HepG2 (cell line): ENCODE data around the gene C4orf36. TPM values are rescaled to one million over a fixed set of nuclear protein-coding genes. Genes with fewer than 3 reads are reported as not detected.

Source experiments
- ATAC-seq: fragments of 200-7000 bp; cut with Tn5 transposase; 3 replicates; pipeline ENCODE4 v1.9.1; 2020; ENCODE audit warnings: mild to moderate bottlenecking, moderate library complexity
- BruUV-seq: library from RNA; stranded (reverse); fragments of 400-500 nt; replicated peaks from 2 replicates; lab custom pipeline; 2021; lab: Mats Ljungman, UMichigan
- CTCF ChIA-PET: fragments of 300-600 bp; formaldehyde crosslinking; extraction: SDS; loops from one replicate; lab custom pipeline; 2021; ENCODE audit warnings: low total read pairs, inconsistent platforms, low intra/inter-chr PET ratio; lab: Yijun Ruan, JAX
- POLR2A ChIA-PET: fragments of 350-600 bp; sonication (Branson Sonifier 250); formaldehyde crosslinking; loops from one replicate; lab custom pipeline; 2020; ENCODE audit warnings: antibody characterized with exemption, inconsistent platforms; lab: Yijun Ruan, JAX
- DNase-seq: peaks from one replicate; pipeline ENCODE4 v3.0.0-alpha.2; 2015; ENCODE audit warnings: low spot score
- FAIRE-seq: peaks from 3 replicates; lab custom pipeline; 2011; peaks lifted over from hg19 to GRCh38; lab: Jason Lieb, UNC
- H2AFZ ChIP-seq: one replicate; pipeline ENCODE4 v1.6.1; 2011; ENCODE audit warnings: low read length, inconsistent platforms
- H3K27ac ChIP-seq: fragments of 300-600 bp; 3 replicates; pipeline ENCODE4 v1.8.0; 2011; ENCODE audit warnings: mixed run types, mild to moderate bottlenecking, mixed read lengths, low read length, inconsistent platforms; ENCODE audit not compliant: insufficient read depth; ENCODE audit errors: extremely low read length
- H3K27me3 ChIP-seq, 2 experiments: fragments of 200-600 bp in 1 of 2; 2 replicates in 1 of 2; 3 replicates in 1 of 2; pipeline versions ENCODE4 v1.6.0 to v1.8.0; 2011; ENCODE audit warnings: low read length in 2 of 2, mild to moderate bottlenecking in 2 of 2, moderate library complexity in 2 of 2, inconsistent platforms in 1 of 2; ENCODE audit not compliant: insufficient read depth in 2 of 2, control insufficient read depth in 1 of 2
- H3K36me3 ChIP-seq, 2 experiments: fragments of 200-600 bp in 1 of 2; replicated peaks in 1 of 2; 2 replicates in 1 of 2; 3 replicates in 1 of 2; pipeline versions ENCODE4 v1.5.1 to v1.8.0; 2011; ENCODE audit warnings: low read length in 2 of 2, inconsistent platforms in 1 of 2; ENCODE audit not compliant: insufficient read depth in 2 of 2, control insufficient read depth in 1 of 2
- H3K4me1 ChIP-seq: 2 replicates; pipeline ENCODE4 v1.5.1; 2012; ENCODE audit warnings: low read length, inconsistent platforms; ENCODE audit not compliant: insufficient read depth
- H3K4me2 ChIP-seq: 2 replicates; pipeline ENCODE4 v1.6.0; 2011; ENCODE audit warnings: low read depth, low read length, inconsistent platforms
- H3K4me3 ChIP-seq, 3 experiments: fragments of 200-600 bp in 1 of 3; sonication (generic), shearing (Covaris generic) in 1 of 3; replicated peaks in 1 of 3; 2 replicates each; pipeline ENCODE4 v1.5.1; 2011 to 2016; ENCODE audit warnings: low read length in 3 of 3, inconsistent platforms in 2 of 3, low read depth in 2 of 3, mild to moderate bottlenecking in 2 of 3, control low read depth in 1 of 3, mixed read lengths in 1 of 3; ENCODE audit not compliant: insufficient read depth in 1 of 3
- H3K79me2 ChIP-seq: one replicate; pipeline ENCODE4 v1.6.1; 2011; ENCODE audit warnings: low read length, inconsistent platforms; ENCODE audit not compliant: insufficient read depth
- H3K9ac ChIP-seq: 2 replicates; pipeline ENCODE4 v1.6.0; 2011; ENCODE audit warnings: mild to moderate bottlenecking, low read depth, low read length, inconsistent platforms; ENCODE audit not compliant: insufficient read depth
- H3K9me3 ChIP-seq: 2 replicates; pipeline ENCODE4 v1.5.1; 2012; ENCODE audit warnings: mild to moderate bottlenecking, low read length
- H4K20me1 ChIP-seq: 2 replicates; pipeline ENCODE4 v1.6.0; 2011; ENCODE audit warnings: inconsistent platforms, mild to moderate bottlenecking, low read length, moderate library complexity; ENCODE audit not compliant: insufficient read depth
- CERS6 ChIP-seq: sonication (generic); formaldehyde crosslinking; IDR thresholded peaks from 2 replicates; pipeline ENCODE4 v1.5.0; 2020; ENCODE audit warnings: missing genetic modification reagents
- EED ChIP-seq: sonication (generic); formaldehyde crosslinking; IDR thresholded peaks from 2 replicates; pipeline ENCODE4 v1.5.0; 2020; ENCODE audit warnings: mild to moderate bottlenecking, missing genetic modification reagents
- HMGA1 ChIP-seq: sonication (generic); formaldehyde crosslinking; conservative IDR thresholded peaks from 2 replicates; pipeline ENCODE4 v1.4.0; 2020; ENCODE audit warnings: missing genetic modification reagents
- JUND ChIP-seq: sonication (generic); formaldehyde crosslinking; IDR thresholded peaks from 2 replicates; pipeline ENCODE4 v1.8.0; 2022; ENCODE audit warnings: mild to moderate bottlenecking, missing genetic modification reagents
- SMYD3 ChIP-seq: sonication (generic); formaldehyde crosslinking; IDR thresholded peaks from 2 replicates; pipeline ENCODE4 v1.8.1; 2023; ENCODE audit warnings: mild to moderate bottlenecking, missing genetic modification reagents
- SP2 ChIP-seq: sonication (generic); formaldehyde crosslinking; IDR thresholded peaks from 2 replicates; pipeline ENCODE4 v1.5.1; 2020; ENCODE audit warnings: mild to moderate bottlenecking, missing genetic modification reagents
- TFAP4 ChIP-seq: sonication (generic); IDR thresholded peaks from 2 replicates; pipeline ENCODE4 v1.6.1; 2016; ENCODE audit warnings: low read depth, borderline replicate concordance
- YEATS4 ChIP-seq: sonication (generic); formaldehyde crosslinking; IDR thresholded peaks from 2 replicates; pipeline ENCODE4 v1.4.0; 2020; ENCODE audit warnings: missing genetic modification reagents, borderline replicate concordance
- ZNF670 ChIP-seq: sonication (generic); formaldehyde crosslinking; IDR thresholded peaks from 2 replicates; pipeline ENCODE4 v1.8.0; 2022; ENCODE audit warnings: mild to moderate bottlenecking, missing genetic modification reagents, borderline replicate concordance
- ZNF770 ChIP-seq: sonication (generic); formaldehyde crosslinking; IDR thresholded peaks from 2 replicates; pipeline ENCODE4 v1.5.0; 2020; ENCODE audit warnings: mild to moderate bottlenecking, missing genetic modification reagents
- WGBS: methylation state at CpG from one replicate; pipeline ENCODE4 v1.1.6; 2017; ENCODE audit warnings: low lambda C conversion rate; 5-methylcytosine and 5-hydroxymethylcytosine counted together
- in situ Hi-C: cut with HindIII; loops from 2 replicates; pipeline ENCODE4 v1.10.0; 2017; ENCODE audit warnings: low pct_unique_long_range_greater_than_20kb; ENCODE audit not compliant: extremely low pct_ligation_motif_present
- intact Hi-C: fragments of 100-400 bp; cut with micrococcal nuclease; formaldehyde crosslinking; loops from one replicate; pipeline ENCODE4 v1.10.0; 2022; ENCODE audit not compliant: unreplicated experiment
- polyA plus RNA-seq, 8 experiments: library from polyadenylated mRNA; depleted of rRNA in 3 of 8; stranded (reverse) in 7 of 8; unstranded in 1 of 8; fragments of >200 nt; fragmentation: Illumina TruSeq in 4 of 8; extraction: Trizol in 4 of 8; gene quantifications; 2 replicates each; pipeline versions ENCODE4 v1.2.1 to v1.2.3, GENCODE V29; 2011 to 2016; ENCODE audit warnings: low read depth in 4 of 8, missing spikeins in 1 of 8, mixed read lengths in 1 of 8; ENCODE audit not compliant: insufficient read depth in 1 of 8
- total RNA-seq, 5 experiments: library from RNA; depleted of rRNA; stranded (reverse); fragments of >200 nt; fragmentation: Illumina TruSeq; extraction: Trizol; gene quantifications; 2 replicates each; pipeline ENCODE4 v1.2.3, GENCODE V29; 2016; ENCODE audit warnings: low read depth in 1 of 5

The C4orf36 gene
- total and polyA plus RNA-seq, 2 of the 13 experiments (the other 11 are each of a cell fraction or from before 2014, with no cell fraction given): 0.63 TPM; not detected in 1

GRCh38 chr4:86848136-86848535 lies 44.1 kb downstream of the C4orf36 start (continued):
- TF ChIP-seq ZNF670 (CRISPR knock-in tag): no peak
- TF ChIP-seq SMYD3 (CRISPR knock-in tag): no peak
- TF ChIP-seq TFAP4: no peak
- TF ChIP-seq EED: no peak
- TF ChIP-seq SP2 (CRISPR knock-in tag): no peak

- ChIA-PET POLR2A (no interaction called here), CTCF (no interaction called here)
- ATAC-seq (no peak), DNase-seq (no peak), FAIRE-seq (no peak)
- no peak overlapping the region for H3K27ac ChIP-seq
- H3K4me1 ChIP-seq: no peaks in the 10 kb centered on the region
- H3K9me3 ChIP-seq: no peaks in the 10 kb centered on the region
- H3K4me2 ChIP-seq: no peak overlapping the region
- no peaks in the 10 kb centered on the region for H3K27me3 ChIP-seq
- no peak overlapping the region for H2AFZ ChIP-seq
- no peak overlapping the region for H3K9ac ChIP-seq
- WGBS: 39% methylated on average over 4 of the region's 4 CpGs
- no TSS peak for BruUV-seq
- no peak overlapping the region for H3K4me3 ChIP-seq
- H3K36me3 ChIP-seq: no peaks in the 10 kb centered on the region
- H4K20me1 ChIP-seq: no peaks in the 10 kb centered on the region
- no peaks in the 10 kb centered on the region for H3K79me2 ChIP-seq
- intact Hi-C loops: no loop called here
- TF ChIP-seq ZNF770 (CRISPR knock-in tag) (no peak), HMGA1 (CRISPR knock-in tag) (no peak), YEATS4 (no peak), JUND (CRISPR knock-in tag) (no peak), CERS6 (no peak)
- in situ Hi-C loops: no loop called here
These were observed 44.7 kb downstream of the C4orf36 start for GRCh38 chr4:86847571-86847970.
